Choroid plexus epithelial cell (primary cell): ENCODE results near the gene PRKG1.

ENCODE experiments used
- DNase-seq: peaks from one replicate; pipeline ENCODE4 v3.0.0-alpha.2; 2010; ENCODE audit warnings: low read depth
- H3K4me3 ChIP-seq: 2 replicates; pipeline ENCODE4 v1.5.1; 2011; ENCODE audit warnings: low read depth, mild to moderate bottlenecking, control low read depth, low read length, moderate library complexity
- CTCF ChIP-seq: conservative IDR thresholded peaks from 2 replicates; pipeline ENCODE4 v1.5.1; 2011; ENCODE audit warnings: low read depth, mild to moderate bottlenecking, control low read depth, inconsistent platforms, low read length, moderate library complexity

The PRKG1 gene

DNA sequence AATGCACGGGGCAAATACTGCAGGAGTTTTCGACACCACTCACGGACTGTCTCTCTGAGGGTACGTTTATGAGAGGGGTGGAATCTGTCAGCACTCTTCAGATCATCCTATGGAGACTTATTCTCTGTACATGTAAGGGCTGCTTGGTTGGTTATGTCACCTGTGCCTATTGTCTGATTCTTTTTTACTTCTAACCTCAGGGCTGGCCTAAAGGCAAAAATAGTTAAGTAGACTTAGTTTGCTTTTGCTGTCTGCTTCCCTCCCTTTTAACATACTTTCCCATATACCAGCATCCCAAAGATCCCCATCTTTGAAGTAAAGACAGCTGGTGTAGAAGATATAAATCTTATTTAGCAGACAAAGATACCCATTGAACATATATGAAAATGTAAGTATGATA, 105.9 kb downstream of the PRKG1 start:
- DNase-seq: no peak
- no peak for TF ChIP-seq CTCF
- no peak overlapping the region for H3K4me3 ChIP-seq

GRCh38 chr10:51183783-51184182, 109.5 kb downstream of the PRKG1 start:
- TF ChIP-seq CTCF: no peak
- no peak overlapping the region for H3K4me3 ChIP-seq
- DNase-seq: no peak

DNA sequence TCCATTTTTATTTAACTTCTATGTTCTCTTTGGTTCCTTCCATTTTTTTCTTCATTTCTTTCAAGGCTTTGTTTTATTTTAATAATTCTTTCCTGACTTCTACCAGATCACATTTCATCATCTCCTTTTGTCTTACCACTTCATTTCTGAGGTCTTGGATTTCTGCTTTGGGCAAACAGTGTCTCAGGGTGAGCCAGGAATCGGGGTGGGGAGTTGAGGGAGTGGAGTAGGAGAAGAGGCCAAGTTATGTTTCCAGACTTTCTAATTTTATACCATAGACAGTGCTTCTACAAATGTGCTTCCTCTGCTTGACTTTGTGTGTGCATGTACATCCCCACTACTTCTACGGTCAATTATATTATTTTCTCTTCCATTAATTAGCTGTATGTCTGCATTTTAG, 112.1 kb downstream of the PRKG1 start:
- DNase-seq: no peak
- TF ChIP-seq CTCF: no peak
- H3K4me3 ChIP-seq: no peak overlapping the region

- no peak for TF ChIP-seq CTCF
- H3K4me3 ChIP-seq: no peak overlapping the region
- DNase-seq: no peak
These were observed 113.7 kb downstream of the PRKG1 start for GRCh38 chr10:51188008-51188407.

DNA sequence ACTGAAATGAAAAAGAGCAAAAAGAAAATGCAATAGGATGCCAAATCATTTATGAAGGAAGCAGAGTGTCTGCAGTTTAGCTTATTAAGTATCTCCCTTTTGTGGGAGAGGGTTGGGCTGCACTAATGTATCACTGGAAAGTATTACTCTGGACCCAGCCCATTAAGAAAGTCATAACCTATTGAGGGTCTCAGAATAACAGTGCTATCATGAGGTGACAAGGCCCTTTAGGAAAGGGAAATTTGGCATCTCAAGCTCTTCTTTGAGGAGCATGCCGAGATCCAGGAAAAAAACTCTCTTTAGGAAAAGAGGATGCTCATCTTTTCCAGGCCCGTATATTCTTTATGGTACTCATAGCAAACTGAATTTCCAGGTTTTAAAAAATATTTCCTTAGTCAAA, 114.6 kb downstream of the PRKG1 start:
- DNase-seq: no peak
- no peak overlapping the region for H3K4me3 ChIP-seq
- TF ChIP-seq CTCF: no peak

- no peak for DNase-seq
- no peak for TF ChIP-seq CTCF
These were observed 122.4 kb downstream of the PRKG1 start for GRCh38 chr10:51196508-51197175.

GRCh38 chr10:51198170-51198569, 123.9 kb downstream of the PRKG1 start:
- no peak for DNase-seq
- H3K4me3 ChIP-seq: no peak overlapping the region
- TF ChIP-seq CTCF: no peak

More at GRCh38 chr10:51196508-51197175, 122.4 kb downstream of the PRKG1 start:
- no peak overlapping the region for H3K4me3 ChIP-seq
